UCSD-AML1 (cell line): ENCODE measurements around the gene PCDHGA8.
"Not testable (repeated sequence)": the region's sequence is repeated elsewhere in the genome, so short reads cannot be mapped to it uniquely, and the experiment has no call there.

Experiments used
- DNase-seq: peaks from one replicate; lab custom pipeline; 2025; ENCODE audit not compliant: unreplicated experiment; lab: John Stamatoyannopoulos, UW

Gene PCDHGA8

GRCh38 chr5:141399555-141400258, 7.3 kb downstream of the PCDHGA8 start:
- no peak for DNase-seq

- DNase-seq: no peak
Observed at GRCh38 chr5:141402553-141403243, 10.3 kb downstream of the PCDHGA8 start, which contains the start of gene PCDHGA9. TSS of gene PCDHGA9 (plus strand) at chr5:141402778. CDS start at chr5:141402953, 175 bp downstream.

- DNase-seq: no peak
Observed at GRCh38 chr5:141403387-141403786, 11.0 kb downstream of the PCDHGA8 start.

- not testable (repeated sequence) for DNase-seq
Observed at GRCh38 chr5:141407790-141408505, 15.5 kb downstream of the PCDHGA8 start, which contains the start of gene PCDHGB6. TSS of gene PCDHGB6 (plus strand) at chr5:141408021. CDS start at chr5:141408203, 182 bp downstream.

GRCh38 chr5:141409598-141410306, 17.3 kb downstream of the PCDHGA8 start:
- no peak for DNase-seq

- no peak for DNase-seq
Observed at GRCh38 chr5:141411575-141411974, 19.1 kb downstream of the PCDHGA8 start.

GRCh38 chr5:141412854-141413539, 20.6 kb downstream of the PCDHGA8 start, which contains the start of gene PCDHGA10:
TSS of gene PCDHGA10 (plus strand) at chr5:141412987. CDS start at chr5:141413176, 189 bp downstream.
- DNase-seq: peak; percentile 23

GRCh38 chr5:141413540-141414069, 21.2 kb downstream of the PCDHGA8 start:
- no peak for DNase-seq

- not testable (repeated sequence) for DNase-seq
Observed at GRCh38 chr5:141414548-141415274, 22.3 kb downstream of the PCDHGA8 start.

GRCh38 chr5:141415275-141415618, 22.8 kb downstream of the PCDHGA8 start:
- DNase-seq: not testable (repeated sequence)

GRCh38 chr5:141417494-141418172, 25.2 kb downstream of the PCDHGA8 start, which contains the start of gene PCDHGB7:
TSS of gene PCDHGB7 (plus strand) at chr5:141417677. CDS start at chr5:141417860, 183 bp downstream.
- peak; percentile 73 for DNase-seq

GRCh38 chr5:141419074-141419880, 26.8 kb downstream of the PCDHGA8 start:
- no peak for DNase-seq

- peak; percentile 44 for DNase-seq
Observed at GRCh38 chr5:141420855-141421488, 28.5 kb downstream of the PCDHGA8 start, which contains the start of gene PCDHGA11. TSS of gene PCDHGA11 (plus strand) at chr5:141421051. CDS start at chr5:141421228, 177 bp downstream.

GRCh38 chr5:141421489-141421855, 29.0 kb downstream of the PCDHGA8 start:
- no peak for DNase-seq

- DNase-seq: no peak
Observed at GRCh38 chr5:141422742-141423291, 30.4 kb downstream of the PCDHGA8 start.

GRCh38 chr5:141427783-141428426, 35.5 kb downstream of the PCDHGA8 start:
- DNase-seq: no peak
